SU-DHL-6 (cell line): ENCODE data around the gene PDGFC.

Experiments
- H2AFZ ChIP-seq: fragments of 200-600 bp; sonication (generic); 2 replicates; pipeline ENCODE4 v1.6.1; 2014; ENCODE audit warnings: low read depth, mild to moderate bottlenecking, moderate library complexity, mixed read lengths, antibody characterized with exemption, low read length; ENCODE audit not compliant: severe bottlenecking
- H3F3A ChIP-seq: fragments of 200-600 bp; shearing (Covaris generic); 2 replicates; pipeline ENCODE4 v1.6.0; 2016; ENCODE audit warnings: antibody characterized with exemption, mild to moderate bottlenecking; ENCODE audit not compliant: insufficient read depth
- H3K27ac ChIP-seq: fragments of 200-600 bp; sonication (generic); 2 replicates; pipeline ENCODE4 v1.5.1; 2016; ENCODE audit warnings: low read depth, mild to moderate bottlenecking, low read length, moderate library complexity, mixed read lengths
- H3K27me3 ChIP-seq: fragments of 200-600 bp; sonication (generic), shearing (Covaris generic); 2 replicates; pipeline ENCODE4 v1.6.0; 2014; ENCODE audit warnings: mild to moderate bottlenecking, low read length
- H3K36me3 ChIP-seq: fragments of 200-600 bp; sonication (generic); 2 replicates; pipeline ENCODE4 v1.6.1; 2014; ENCODE audit warnings: mild to moderate bottlenecking, low read length, mixed read lengths
- H3K4me2 ChIP-seq: fragments of 300-600, 200-600 bp; shearing (Covaris generic), sonication (generic); 2 replicates; pipeline ENCODE4 v1.6.0; 2014; ENCODE audit warnings: low read length, low read depth, mild to moderate bottlenecking; ENCODE audit not compliant: poor library complexity, severe bottlenecking
- H3K4me3 ChIP-seq: fragments of 200-600 bp; sonication (generic); 2 replicates; pipeline ENCODE4 v1.5.1; 2014; ENCODE audit warnings: antibody characterized with exemption, low read length, mild to moderate bottlenecking, mixed read lengths; ENCODE audit not compliant: insufficient read depth, poor library complexity, severe bottlenecking
- H3K79me2 ChIP-seq: fragments of 200-600 bp; sonication (generic); 2 replicates; pipeline ENCODE4 v1.6.1; 2014; ENCODE audit warnings: mild to moderate bottlenecking, low read length, moderate library complexity; ENCODE audit not compliant: insufficient read depth
- H3K9ac ChIP-seq: fragments of 200-600 bp; sonication (generic); 2 replicates; pipeline ENCODE4 v1.7.0; 2014; ENCODE audit warnings: mild to moderate bottlenecking, low read length
- H3K9me2 ChIP-seq: fragments of 200-600 bp; sonication (generic); replicated peaks from 2 replicates; pipeline ENCODE4 v1.6.1; 2014; ENCODE audit warnings: low read length; ENCODE audit not compliant: insufficient read depth
- H3K9me3 ChIP-seq: fragments of 200-600 bp; sonication (generic); 2 replicates; pipeline ENCODE4 v1.6.1; 2014; ENCODE audit warnings: low read length, mixed read lengths; ENCODE audit not compliant: insufficient read depth
- H4K20me1 ChIP-seq: fragments of 200-600 bp; sonication (generic); 2 replicates; pipeline ENCODE4 v1.6.1; 2014; ENCODE audit warnings: low read depth, mild to moderate bottlenecking, antibody characterized with exemption, low read length, moderate library complexity, mixed read lengths
- CTCF ChIP-seq: fragments of 200-600 bp; sonication (generic); IDR thresholded peaks from one replicate; pipeline ENCODE4 v1.5.1; 2017; ENCODE audit warnings: antibody characterized with exemption, mild to moderate bottlenecking, low read length, moderate library complexity; ENCODE audit not compliant: insufficient read depth, poor library complexity, severe bottlenecking
- EZH2phosphoT487 ChIP-seq: fragments of 200-600 bp; sonication (generic), shearing (Covaris generic); conservative IDR thresholded peaks from 2 replicates; pipeline ENCODE4 v1.6.1; 2018; ENCODE audit warnings: mild to moderate bottlenecking, antibody characterized with exemption, low read length, moderate library complexity, mixed read lengths

The PDGFC gene

GRCh38 chr4:157012296-157012695, 40.7 kb upstream of the PDGFC start:
- Histone ChIP-seq H3K36me3 (no peaks in the 10 kb centered on the region), H3K27me3 (no peaks in the 10 kb centered on the region), H3K9me2 (no peaks in the 10 kb centered on the region), H3K79me2 (no peaks in the 10 kb centered on the region), H2AFZ (no peak overlapping the region), H3K27ac (no peak overlapping the region), H3F3A (no peaks in the 10 kb centered on the region), H3K9ac (no peak overlapping the region), H3K4me2 (no peak overlapping the region), H3K4me3 (no peak overlapping the region), H3K9me3 (no peaks in the 10 kb centered on the region), H4K20me1 (no peaks in the 10 kb centered on the region)
- no peak for TF ChIP-seq CTCF
- TF ChIP-seq EZH2phosphoT487: no peak

GRCh38 chr4:157010630-157011029, 39.0 kb upstream of the PDGFC start:
- no peaks in the 10 kb centered on the region for H3K79me2 ChIP-seq
- H3K9me3 ChIP-seq: no peaks in the 10 kb centered on the region
- no peak overlapping the region for H3K27ac ChIP-seq
- no peaks in the 10 kb centered on the region for H4K20me1 ChIP-seq
- H3K9ac ChIP-seq: no peak overlapping the region
- H2AFZ ChIP-seq: no peak overlapping the region
- H3K4me2 ChIP-seq: no peak overlapping the region
- TF ChIP-seq EZH2phosphoT487 (no peak), CTCF (no peak)
- no peak overlapping the region for H3K4me3 ChIP-seq
- H3F3A ChIP-seq: no peaks in the 10 kb centered on the region
- H3K36me3 ChIP-seq: no peaks in the 10 kb centered on the region
- H3K9me2 ChIP-seq: no peaks in the 10 kb centered on the region
- H3K27me3 ChIP-seq: no peaks in the 10 kb centered on the region

GRCh38 chr4:157005831-157006230, 34.2 kb upstream of the PDGFC start:
- Histone ChIP-seq H3K4me3 (no peak overlapping the region), H3K4me2 (no peak overlapping the region), H3K9me3 (no peaks in the 10 kb centered on the region), H3K27ac (no peak overlapping the region), H3K9me2 (no peaks in the 10 kb centered on the region), H3K9ac (no peak overlapping the region), H3K79me2 (no peaks in the 10 kb centered on the region), H4K20me1 (no peaks in the 10 kb centered on the region), H3K36me3 (no peaks in the 10 kb centered on the region), H2AFZ (no peak overlapping the region), H3K27me3 (no peaks in the 10 kb centered on the region), H3F3A (no peaks in the 10 kb centered on the region)
- TF ChIP-seq EZH2phosphoT487 (no peak), CTCF (no peak)
